Stimulated activated CD4-positive, alpha-beta T cell treated with anti-CD3 and anti-CD28 coated beads, Interleukin-15, amount 100 ng/mL, for 48 hours (primary cell): ENCODE data around the gene PELI2.

ENCODE experiments used
- DNase-seq, 2 donors: peaks; one replicate each; pipeline ENCODE4 v3.0.0-alpha.2; 2020; ENCODE audit warnings: low read depth in 2 of 2

PELI2 gene

GRCh38 chr14:56244138-56244789 lies 126.1 kb downstream of the PELI2 start:
- DNase-seq, result no peak

DNA sequence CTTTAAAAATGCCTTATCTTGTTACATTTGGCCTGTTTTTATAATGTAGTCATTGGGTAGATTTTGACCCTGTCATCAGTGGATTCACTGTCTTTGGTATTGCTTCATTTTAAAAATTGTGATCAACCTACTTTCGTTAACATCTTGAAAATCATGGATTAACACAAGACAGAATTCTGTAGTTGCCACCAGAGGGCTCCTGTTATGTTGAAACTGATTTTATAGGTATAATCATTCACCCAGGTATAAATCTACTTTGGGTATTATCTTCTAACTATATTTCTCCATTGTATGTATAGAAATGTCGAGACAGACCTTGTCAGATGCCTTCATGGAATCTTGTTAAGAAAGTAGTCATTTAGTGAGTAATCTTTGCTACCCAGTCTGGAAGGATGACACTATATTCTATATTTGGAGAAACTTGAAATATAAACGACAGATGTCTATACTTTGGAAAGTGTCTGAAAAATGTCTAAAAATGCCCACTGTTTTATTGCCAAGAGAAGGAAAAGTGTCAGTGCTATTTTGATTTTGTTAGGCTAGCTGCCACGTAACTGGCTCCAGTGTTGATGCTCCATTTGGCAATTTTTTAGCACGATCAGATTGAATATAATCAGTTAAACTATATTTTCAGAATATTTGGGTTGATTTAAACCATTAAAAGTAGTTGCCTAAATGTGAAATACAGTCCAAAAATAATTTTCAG lies 129.4 kb downstream of the PELI2 start:
- DNase-seq, result no peak

DNA sequence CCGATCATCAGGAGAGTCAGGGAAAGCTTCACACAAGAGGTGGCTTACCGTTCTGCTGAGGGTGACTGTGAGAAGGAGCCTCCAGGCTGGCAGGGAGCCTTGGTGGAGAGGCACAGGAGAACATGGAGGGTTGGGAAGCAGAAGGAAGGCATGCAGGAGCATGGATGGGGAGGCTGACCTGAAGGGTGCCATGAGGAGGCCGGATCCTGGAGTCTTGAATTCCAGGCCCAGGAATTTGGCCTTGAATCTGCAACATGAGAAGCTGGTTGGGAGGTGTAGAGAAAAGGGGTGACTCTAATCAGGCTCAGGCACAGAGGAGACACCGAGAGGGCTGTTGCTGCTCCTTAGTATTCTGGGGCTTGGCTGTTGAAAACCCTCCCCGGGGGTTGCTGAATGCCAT lies 130.2 kb downstream of the PELI2 start:
- DNase-seq, result no peak

- DNase-seq, result no peak
Measured at GRCh38 chr14:56261046-56261445, 142.8 kb downstream of the PELI2 start.

DNA sequence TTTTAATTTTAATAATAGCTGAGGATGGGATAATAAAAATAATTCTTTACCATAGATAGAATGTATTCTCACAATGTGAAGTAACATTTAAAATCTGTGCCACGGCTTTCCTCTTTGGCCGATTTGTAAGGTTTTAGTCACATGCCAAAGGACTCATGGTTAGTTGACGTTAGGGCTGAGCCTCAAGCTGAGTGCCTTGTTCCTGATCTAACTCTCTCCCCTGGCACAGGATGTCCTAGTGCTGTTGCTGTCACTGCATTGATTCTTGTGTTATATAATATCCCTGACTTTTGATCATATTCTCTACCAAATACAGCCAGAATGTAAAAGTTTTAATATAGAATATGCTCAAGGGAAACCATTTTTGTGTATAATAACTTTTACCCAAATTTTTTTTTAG lies 144.3 kb downstream of the PELI2 start:
- no peak for DNase-seq

DNA sequence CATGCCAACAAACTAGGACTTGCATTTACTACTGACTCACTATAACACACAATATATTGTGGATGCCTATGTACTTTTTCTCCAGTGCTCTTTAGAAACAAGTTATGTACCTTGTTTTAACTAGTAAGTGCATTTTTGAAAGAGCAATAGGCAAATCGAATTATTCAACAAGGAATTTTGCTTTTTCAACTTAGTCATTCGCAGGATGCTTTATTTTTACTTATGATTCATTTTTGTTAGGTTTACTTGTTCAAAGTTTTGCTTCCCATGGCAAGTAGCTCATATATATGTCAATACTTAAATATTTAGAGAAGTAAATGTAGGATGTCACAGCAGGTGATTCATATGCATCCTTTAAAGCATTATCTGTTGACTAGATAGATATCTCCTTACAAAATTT lies 149.8 kb downstream of the PELI2 start:
- no peak for DNase-seq

DNA sequence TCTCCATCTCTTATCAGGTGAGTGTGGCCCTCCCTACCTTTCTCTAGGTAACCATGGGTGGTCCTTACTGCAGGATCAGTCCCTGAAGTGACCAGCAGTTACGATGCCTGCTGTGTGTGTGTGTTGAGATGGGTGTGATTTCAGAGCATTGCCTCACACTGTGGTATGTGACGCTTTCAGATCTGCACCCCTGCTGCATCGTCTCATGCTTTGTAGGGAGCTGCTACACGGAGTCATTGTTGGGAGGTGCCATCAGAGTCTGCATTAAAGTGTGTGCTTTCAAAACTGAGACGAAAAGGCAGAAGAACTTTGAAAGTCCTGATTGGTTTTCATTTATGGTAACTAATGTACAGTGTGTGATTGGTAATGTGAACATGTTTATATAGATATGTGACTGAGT lies 150.5 kb downstream of the PELI2 start:
- no peak for DNase-seq

DNA sequence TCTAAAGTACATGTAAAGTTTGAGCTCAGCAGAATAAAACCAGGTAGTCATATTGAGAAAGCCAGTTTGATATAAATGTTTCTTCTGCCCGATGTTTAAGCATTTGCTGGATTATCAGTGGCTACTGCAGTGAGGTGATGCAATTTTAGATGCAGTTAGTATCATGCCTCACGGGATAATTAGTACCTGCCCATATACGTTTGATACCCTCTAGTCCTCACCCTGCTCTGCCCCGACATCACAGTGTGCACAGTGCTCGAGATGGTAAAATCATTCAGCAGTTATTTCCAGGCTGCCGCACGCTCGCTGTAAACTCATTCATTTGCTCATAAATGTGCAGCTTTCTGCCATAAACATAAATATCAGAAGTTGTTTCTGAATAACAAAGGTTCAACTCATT lies 152.7 kb downstream of the PELI2 start:
- DNase-seq, result no peak

DNA sequence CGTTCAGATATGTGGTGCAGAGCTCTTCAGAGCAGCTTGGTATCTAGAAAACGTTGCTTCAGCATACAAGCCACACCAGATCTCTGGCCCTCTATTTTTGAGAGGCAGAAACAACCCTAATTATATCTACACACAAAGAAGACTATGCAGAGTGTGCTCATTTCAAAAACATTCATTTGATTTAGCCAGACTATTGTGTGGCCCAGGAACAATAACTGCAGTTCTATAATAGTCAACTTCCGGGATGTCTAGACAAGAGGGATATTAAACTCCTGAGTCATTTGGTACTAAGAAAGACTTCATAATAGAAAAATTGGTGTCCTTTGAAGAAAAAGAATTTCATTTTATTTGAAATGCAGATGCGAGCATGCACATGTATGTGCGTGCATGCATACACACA lies 153.8 kb downstream of the PELI2 start:
- no peak for DNase-seq

GRCh38 chr14:56273155-56273554 lies 154.9 kb downstream of the PELI2 start:
- no peak for DNase-seq

DNA sequence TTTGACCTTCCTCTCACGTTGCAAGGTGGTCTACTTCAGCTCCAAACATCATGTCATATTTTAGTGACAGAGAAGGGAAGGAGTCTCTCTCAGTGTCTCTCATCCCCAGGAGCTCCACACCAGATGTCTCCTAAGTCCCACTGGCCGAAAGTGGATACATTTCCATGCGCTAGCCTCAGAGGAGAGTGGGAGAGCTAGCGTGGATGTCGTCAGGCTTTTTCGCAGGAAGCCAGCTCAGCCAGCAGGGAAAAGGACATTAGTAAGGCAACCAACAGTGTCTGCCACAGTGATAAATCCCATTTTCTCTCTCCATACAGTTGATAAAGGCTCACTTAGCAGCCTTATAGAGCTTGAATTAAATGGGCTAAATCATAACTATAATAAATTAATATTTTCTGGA lies 155.7 kb downstream of the PELI2 start:
- DNase-seq, result no peak

DNA sequence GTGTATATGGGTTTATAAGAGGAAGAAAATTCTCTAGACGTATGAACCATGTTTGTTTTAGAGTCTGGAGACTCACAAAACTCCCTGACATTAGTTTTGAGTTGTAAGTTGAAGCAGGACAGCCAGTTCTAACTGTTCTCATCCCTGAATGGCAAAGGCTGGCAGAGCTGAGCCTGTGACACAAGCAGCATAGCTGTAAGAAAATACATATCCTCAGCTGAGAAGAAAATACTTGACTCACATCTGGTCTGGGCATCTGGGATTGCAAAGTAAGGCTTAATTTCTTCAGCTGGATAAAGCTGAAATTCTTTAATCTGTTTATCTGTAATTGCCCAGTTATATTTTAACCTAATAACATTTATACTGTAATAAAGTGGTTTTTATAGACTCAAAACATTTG lies 156.3 kb downstream of the PELI2 start:
- DNase-seq, result no peak

GRCh38 chr14:56276108-56276507 lies 157.9 kb downstream of the PELI2 start:
- no peak for DNase-seq

DNA sequence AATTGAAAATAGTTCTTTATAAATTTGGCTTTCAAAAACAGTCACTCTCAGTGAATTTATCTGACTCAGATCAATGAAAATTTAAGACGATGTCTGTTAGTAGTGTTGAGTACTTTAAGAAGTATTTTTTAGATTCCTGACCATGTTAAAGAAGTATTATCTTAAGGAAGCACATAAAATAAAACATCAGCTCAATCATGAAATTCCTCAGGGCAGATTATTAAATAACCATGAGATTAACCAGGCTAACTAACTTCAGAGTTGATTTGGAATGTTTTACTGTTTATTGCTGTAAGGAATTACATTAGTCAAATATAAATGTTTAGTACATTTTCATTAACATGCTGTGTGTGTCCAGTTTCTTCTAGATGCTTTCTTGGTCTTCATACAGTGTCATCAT lies 160.2 kb downstream of the PELI2 start:
- no peak for DNase-seq

DNA sequence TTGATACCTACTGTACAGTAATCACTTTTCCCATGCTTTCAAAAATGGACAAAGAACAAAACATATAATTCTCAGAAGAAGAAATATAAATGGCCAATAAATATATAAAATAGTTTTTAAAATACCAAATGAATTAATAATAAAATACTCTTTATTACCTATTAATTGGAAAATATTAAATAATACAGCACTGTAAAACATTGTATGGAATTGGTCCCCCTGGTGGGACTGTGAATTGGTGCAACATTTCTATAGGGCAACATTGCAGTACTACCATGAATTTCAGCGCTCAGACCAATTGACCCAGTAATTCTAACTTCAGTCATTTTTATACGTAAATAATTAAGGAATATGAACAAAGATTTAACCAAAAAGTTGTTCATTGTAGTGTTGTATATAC lies 162.6 kb downstream of the PELI2 start:
- no peak for DNase-seq

DNA sequence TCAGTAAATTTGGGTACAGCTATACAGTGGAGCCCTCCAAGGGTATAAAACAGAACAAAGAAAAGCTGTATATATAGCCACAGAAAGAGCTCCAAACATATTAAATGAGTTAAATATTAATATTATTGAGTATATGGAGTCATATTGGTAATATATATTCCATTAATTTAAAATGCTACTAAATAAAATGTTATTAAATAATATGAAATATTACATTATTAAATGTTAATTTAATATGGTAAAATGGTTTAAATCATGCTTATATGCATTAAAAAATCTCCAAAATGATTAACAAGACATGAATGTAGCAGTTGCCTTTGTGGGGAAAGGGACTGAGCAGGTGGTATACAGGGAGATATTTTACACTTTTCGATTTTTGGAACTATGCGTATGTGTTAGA lies 164.0 kb downstream of the PELI2 start:
- no peak for DNase-seq

DNA sequence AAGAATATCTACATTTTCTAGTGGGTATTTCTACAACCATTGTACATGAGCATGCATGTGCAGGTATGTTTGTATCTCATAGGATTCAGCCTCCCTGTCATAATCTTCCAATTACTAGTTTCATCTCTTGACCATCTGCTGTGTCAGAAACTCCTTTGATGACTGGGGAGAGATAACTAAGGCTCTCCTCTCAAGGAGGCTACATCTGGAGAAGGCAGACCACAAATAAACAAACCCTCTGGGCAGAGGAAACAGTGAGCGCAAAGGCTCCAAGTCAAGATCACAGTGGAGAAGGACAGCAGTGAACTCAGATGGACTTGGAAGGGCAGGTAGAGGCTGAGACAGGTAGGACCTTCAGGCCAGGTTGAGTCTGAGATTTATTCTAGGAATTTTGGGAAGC lies 166.4 kb downstream of the PELI2 start:
- no peak for DNase-seq

GRCh38 chr14:56289155-56289554 lies 170.9 kb downstream of the PELI2 start:
- no peak for DNase-seq

GRCh38 chr14:56290195-56290594 lies 172.0 kb downstream of the PELI2 start:
- DNase-seq, result no peak

DNA sequence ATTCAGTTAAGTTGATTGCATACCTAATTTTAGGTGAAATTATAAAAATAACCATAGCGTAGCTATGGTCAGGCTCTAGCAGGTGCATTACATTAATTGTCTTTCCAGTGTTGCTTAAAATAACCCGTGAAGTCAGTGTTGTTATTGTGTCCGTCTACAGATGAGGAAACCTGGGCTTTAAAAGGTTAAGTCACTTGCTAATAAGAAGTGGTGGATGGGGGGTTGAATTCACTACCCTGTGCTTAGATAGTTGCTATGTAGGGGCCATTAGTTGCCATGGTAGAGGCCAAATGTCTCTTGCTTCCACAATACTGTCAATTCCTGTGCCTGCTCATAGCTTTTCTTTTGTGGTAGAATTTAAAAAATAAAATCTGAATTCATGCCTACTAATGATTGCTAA lies 174.8 kb downstream of the PELI2 start:
- no peak for DNase-seq

DNA sequence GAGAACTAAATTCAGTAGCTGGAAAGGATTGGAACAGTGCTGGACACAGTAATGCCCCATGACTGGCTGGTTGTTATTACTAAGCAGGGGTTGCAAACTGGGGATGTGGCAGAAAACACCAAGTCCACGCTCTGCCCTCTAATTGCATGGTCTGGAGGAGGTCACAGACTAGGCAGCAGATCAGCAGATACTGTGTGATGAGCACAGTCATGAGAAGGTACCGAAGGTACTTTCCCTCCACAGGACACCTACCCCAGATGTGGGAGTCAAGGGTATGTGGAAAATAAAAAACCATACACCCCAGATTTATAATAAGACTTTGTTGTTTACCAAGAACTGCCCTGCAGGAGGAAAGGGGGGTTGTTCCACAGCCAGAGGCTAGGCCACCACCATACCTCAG lies 175.3 kb downstream of the PELI2 start:
- DNase-seq, result no peak

DNA sequence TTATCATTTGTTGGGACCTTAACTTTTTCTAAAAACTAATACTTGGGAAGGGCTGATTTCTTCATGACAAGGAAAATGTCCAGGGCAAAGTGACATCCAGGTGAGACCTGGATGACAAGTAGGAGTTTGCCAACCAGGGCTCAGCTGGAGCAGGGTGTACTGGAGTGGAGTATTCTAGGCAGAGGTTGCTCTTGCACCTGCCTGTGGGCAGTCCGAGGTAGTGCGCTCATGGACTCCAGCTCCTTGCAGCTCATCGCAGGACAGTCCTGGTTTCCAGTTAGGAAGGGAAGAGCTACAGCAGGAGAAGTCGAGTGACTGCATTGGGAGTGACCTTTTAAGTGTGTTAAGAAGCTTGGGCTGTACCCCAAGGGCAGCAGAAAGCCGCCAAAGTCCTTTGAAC lies 175.9 kb downstream of the PELI2 start:
- no peak for DNase-seq

GRCh38 chr14:56295743-56296142 lies 177.5 kb downstream of the PELI2 start:
- no peak for DNase-seq

GRCh38 chr14:56297449-56297848 lies 179.2 kb downstream of the PELI2 start:
- no peak for DNase-seq
